Activated B cell treated with CpG ODN at 0.5 μM for 24 hours (primary cell): Measurements from ENCODE around the gene SCNN1G. TPM values are rescaled to one million over a fixed set of nuclear protein-coding genes. Genes with fewer than 3 reads are reported as not detected.
"Not testable (repeated sequence)": the region's sequence is repeated elsewhere in the genome, so short reads cannot be mapped to it uniquely, and the experiment has no call there.

ENCODE experiments used
- ATAC-seq: fragments of 200-7000 bp; cut with Tn5 transposase; one replicate; pipeline ENCODE4 v1.10.0; 2021; ENCODE audit warnings: low read depth, mild to moderate bottlenecking, moderate library complexity
- CTCF ChIA-PET: fragments of 350-600 bp; sonication (Branson Sonifier 250); formaldehyde crosslinking; loops from one replicate; lab custom pipeline; 2021; ENCODE audit warnings: antibody characterized with exemption; lab: Charles Lee
- POLR2A ChIA-PET: fragments of 350-600 bp; sonication (Branson Sonifier 250); formaldehyde crosslinking; loops from one replicate; lab custom pipeline; 2021; ENCODE audit warnings: antibody characterized with exemption; lab: Charles Lee
- DNase-seq: peaks from one replicate; pipeline ENCODE4 v3.0.0; 2022
- H3K27ac Mint-ChIP-seq: one replicate; pipeline ENCODE4 v1.8.0; 2020; ENCODE audit warnings: mixed read lengths
- H3K27me3 Mint-ChIP-seq: one replicate; pipeline ENCODE4 v1.8.0; 2021; ENCODE audit warnings: mixed read lengths
- H3K36me3 Mint-ChIP-seq: one replicate; pipeline ENCODE4 v1.8.0; 2021; ENCODE audit warnings: low read depth, mixed read lengths
- H3K4me1 Mint-ChIP-seq: one replicate; pipeline ENCODE4 v1.8.0; 2021; ENCODE audit warnings: mixed read lengths
- H3K4me3 Mint-ChIP-seq: one replicate; pipeline ENCODE4 v1.8.0; 2020; ENCODE audit warnings: mild to moderate bottlenecking, mixed read lengths
- H3K9me3 Mint-ChIP-seq: one replicate; pipeline ENCODE4 v1.8.0; 2020; ENCODE audit warnings: mixed read lengths
- intact Hi-C: fragments of 100-400 bp; cut with micrococcal nuclease; formaldehyde crosslinking; loops from one replicate; pipeline ENCODE4 v1.15.1; 2024
- total RNA-seq: library from RNA; stranded (reverse); gene quantifications from 2 replicates; pipeline ENCODE4 v1.2.3, GENCODE V29; 2022
- TF ChIP-seq, protein P1 (sequence below): fragments of 200-600 bp; IDR thresholded peaks from one replicate; pipeline ENCODE4 v1.8.0; 2022; ENCODE audit warnings: antibody characterized with exemption, mild to moderate bottlenecking

The SCNN1G gene
- total RNA-seq, 1 donor from 2014 or later, result not detected

DNA sequence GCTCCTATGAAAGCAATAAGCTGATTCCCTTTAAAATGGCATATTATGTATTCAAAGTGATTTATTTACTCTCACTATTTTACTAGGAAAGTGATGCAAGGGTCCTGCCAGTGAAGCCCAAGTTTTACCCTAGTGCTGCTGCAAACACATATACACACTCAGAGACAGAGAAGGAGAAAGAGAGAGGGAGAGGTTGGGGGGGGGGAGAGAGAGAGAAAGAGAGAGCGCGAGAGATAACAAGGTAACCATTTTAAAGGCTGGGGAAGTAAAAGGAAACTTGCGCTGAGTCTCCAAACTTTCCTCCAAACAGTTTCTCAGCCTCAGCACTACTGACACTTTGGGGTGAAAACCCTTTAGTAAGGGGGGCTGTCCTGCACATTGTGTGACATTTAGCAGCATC lies 39.2 kb upstream of the SCNN1G start:
- no peak for DNase-seq
- TF ChIP-seq, protein P1, sequence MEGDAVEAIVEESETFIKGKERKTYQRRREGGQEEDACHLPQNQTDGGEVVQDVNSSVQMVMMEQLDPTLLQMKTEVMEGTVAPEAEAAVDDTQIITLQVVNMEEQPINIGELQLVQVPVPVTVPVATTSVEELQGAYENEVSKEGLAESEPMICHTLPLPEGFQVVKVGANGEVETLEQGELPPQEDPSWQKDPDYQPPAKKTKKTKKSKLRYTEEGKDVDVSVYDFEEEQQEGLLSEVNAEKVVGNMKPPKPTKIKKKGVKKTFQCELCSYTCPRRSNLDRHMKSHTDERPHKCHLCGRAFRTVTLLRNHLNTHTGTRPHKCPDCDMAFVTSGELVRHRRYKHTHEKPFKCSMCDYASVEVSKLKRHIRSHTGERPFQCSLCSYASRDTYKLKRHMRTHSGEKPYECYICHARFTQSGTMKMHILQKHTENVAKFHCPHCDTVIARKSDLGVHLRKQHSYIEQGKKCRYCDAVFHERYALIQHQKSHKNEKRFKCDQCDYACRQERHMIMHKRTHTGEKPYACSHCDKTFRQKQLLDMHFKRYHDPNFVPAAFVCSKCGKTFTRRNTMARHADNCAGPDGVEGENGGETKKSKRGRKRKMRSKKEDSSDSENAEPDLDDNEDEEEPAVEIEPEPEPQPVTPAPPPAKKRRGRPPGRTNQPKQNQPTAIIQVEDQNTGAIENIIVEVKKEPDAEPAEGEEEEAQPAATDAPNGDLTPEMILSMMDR, result no peak
- H3K27me3 Mint-ChIP-seq, result no peaks in the 10 kb centered on the region
- ChIA-PET POLR2A (no interaction called here), CTCF (no interaction called here)
- no peak overlapping the region for H3K27ac Mint-ChIP-seq
- H3K9me3 Mint-ChIP-seq, result no peaks in the 10 kb centered on the region
- H3K4me3 Mint-ChIP-seq, result no peak overlapping the region
- H3K4me1 Mint-ChIP-seq, result peaks cover 7% of the 10 kb centered on the region
- peaks cover 3% of the 10 kb centered on the region for H3K36me3 Mint-ChIP-seq
- intact Hi-C loops, result no loop called here
- ATAC-seq, result no peak

DNA sequence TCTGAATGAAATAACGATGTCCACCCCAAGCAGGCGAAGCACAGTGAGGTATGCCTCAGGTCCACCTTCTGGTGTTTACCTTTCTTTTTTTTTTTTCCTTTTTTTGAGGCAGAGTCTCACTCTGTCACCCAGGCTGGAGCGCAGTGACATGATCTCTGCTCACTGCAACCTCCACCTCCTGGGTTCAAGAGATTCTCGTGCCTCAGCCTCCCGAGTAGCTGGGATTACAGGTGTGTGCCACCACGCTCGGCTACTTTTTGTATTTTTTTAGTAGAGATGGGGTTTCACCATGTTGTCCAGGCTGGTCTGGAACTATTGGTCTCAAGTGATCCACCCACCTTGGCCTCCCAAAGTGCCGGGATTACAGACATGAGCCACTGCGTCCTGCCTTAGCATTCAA lies 38.2 kb upstream of the SCNN1G start:
- CTCF ChIA-PET, result interaction anchor here (0.7 kb wide), 1 partner anchor 1552 kb away, joined by 3 read pairs; no protein-coding TSS in a partner anchor
- H3K4me3 Mint-ChIP-seq, H3K27me3 Mint-ChIP-seq, intact Hi-C loops, ATAC-seq, DNase-seq, POLR2A ChIA-PET, H3K36me3 Mint-ChIP-seq, H3K27ac Mint-ChIP-seq, H3K4me1 Mint-ChIP-seq, H3K9me3 Mint-ChIP-seq: not testable (repeated sequence)

DNA sequence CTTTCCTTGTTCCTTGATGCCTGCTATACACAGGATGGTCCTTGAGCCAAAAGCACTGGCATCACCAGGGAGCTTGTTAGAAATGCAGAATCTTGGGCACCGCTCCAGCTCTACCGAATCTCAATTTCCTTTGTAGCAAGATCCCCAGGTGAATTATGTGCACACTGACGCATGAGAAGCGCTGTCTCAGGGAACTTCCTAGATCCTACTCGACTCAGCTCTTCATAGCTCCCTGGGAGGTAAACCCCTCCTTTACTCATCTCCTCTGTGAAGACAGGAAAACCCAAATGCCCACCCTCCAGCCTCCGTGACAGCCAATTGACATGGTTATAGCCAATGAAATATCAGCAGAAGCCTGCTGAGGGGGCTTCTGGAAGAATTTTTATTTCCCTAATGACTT lies 37.4 kb upstream of the SCNN1G start:
- DNase-seq, result no peak
- Mint-ChIP-seq H3K4me1 (peaks cover 11% of the 10 kb centered on the region), H3K27me3 (no peaks in the 10 kb centered on the region), H3K36me3 (peaks cover 5% of the 10 kb centered on the region), H3K27ac (no peak overlapping the region), H3K9me3 (no peaks in the 10 kb centered on the region), H3K4me3 (no peak overlapping the region)
- no peak for ATAC-seq
- intact Hi-C loops, result no loop called here
- POLR2A ChIA-PET, result no interaction called here
- CTCF ChIA-PET, result interaction anchor here (0.7 kb wide), 1 partner anchor 1553 kb away, joined by 3 read pairs; no protein-coding TSS in a partner anchor
- TF ChIP-seq, protein P1, result no peak

DNA sequence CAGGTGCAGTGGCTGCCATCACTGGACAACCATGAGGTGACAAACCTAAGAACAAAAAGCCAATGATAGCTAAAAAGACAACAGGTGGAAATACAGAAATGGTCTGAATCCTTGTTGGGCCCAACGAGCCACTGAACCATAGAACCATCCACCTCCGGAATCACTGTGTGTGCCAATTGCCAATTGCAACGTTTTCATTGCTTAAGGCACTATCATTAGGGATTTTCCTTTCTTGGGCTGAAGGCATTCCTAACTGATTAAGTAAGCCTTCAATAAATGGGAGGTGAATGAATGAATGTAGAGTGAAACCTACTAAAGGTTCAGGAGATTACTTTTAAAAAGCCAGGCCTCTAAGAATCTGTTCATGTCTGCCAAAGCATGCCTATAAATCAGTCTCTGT lies 36.9 kb upstream of the SCNN1G start:
- H3K4me1 Mint-ChIP-seq, result peaks cover 11% of the 10 kb centered on the region
- TF ChIP-seq, protein P1, result no peak
- ChIA-PET CTCF (no interaction called here), POLR2A (no interaction called here)
- H3K27ac Mint-ChIP-seq, result no peak overlapping the region
- no peak overlapping the region for H3K4me3 Mint-ChIP-seq
- DNase-seq (no peak), ATAC-seq (no peak)
- no peaks in the 10 kb centered on the region for H3K27me3 Mint-ChIP-seq
- peaks cover 5% of the 10 kb centered on the region for H3K36me3 Mint-ChIP-seq
- H3K9me3 Mint-ChIP-seq, result no peaks in the 10 kb centered on the region
- intact Hi-C loops, result no loop called here

DNA sequence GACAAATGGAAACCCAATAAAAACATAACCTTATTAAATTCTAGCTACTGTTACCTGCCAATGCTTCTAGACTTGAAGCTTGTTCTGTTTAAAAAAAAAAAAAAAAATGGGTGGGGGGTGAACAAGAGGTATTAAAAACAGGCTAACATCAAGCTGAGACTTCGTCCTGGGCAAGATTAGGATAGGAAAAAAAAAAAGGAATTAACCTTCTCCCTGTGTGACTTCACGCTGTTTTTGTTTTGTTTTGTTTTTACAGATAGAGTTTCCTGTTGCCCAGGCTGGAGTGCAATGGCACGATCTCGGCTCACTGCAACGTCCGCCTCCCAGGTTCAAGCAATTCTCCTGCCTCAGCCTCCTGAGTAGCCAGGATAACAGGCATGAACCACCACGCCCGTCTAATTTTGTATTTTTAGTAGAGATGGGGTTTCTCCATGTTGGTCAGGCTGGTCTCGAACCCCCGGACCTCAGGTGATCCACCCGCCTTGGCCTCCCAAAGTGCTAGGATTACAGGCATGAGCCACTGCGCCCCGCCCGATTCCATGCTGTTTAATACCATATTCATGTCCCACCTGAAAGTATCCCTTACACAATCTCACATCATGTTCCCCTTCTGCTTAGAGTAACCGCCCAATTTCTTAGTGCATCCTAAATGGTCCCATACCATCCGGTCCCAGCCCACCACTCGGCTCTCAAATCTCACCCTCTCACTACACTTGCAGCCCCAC lies 35.5 kb upstream of the SCNN1G start:
- H3K36me3 Mint-ChIP-seq, result peaks cover 5% of the 10 kb centered on the region
- intact Hi-C loops, result no loop called here
- peaks cover 11% of the 10 kb centered on the region for H3K4me1 Mint-ChIP-seq
- no peaks in the 10 kb centered on the region for H3K9me3 Mint-ChIP-seq
- no peak overlapping the region for H3K4me3 Mint-ChIP-seq
- POLR2A ChIA-PET, result interaction anchor here (0.6 kb wide), 1 partner anchor 1586 kb away, joined by 7 read pairs; no protein-coding TSS in a partner anchor
- TF ChIP-seq, protein P1, result no peak
- CTCF ChIA-PET, result no interaction called here
- DNase-seq, result no peak
- H3K27me3 Mint-ChIP-seq, result no peaks in the 10 kb centered on the region
- ATAC-seq, result no peak
- no peak overlapping the region for H3K27ac Mint-ChIP-seq
